PC-9 (cell line): Measurements from ENCODE around the gene SLC17A7. TPM values are rescaled to one million over a fixed set of nuclear protein-coding genes. Genes with fewer than 3 reads are reported as not detected.

ENCODE experiments used
- BruUV-seq: library from RNA; stranded (reverse); fragments of 400-500 nt; replicated peaks from 2 replicates; lab custom pipeline; 2021; lab: Mats Ljungman, UMichigan
- CTCF ChIA-PET: fragments of 300-600 bp; sonication (Branson Sonifier 250); formaldehyde crosslinking; loops from one replicate; lab custom pipeline; 2022; ENCODE audit warnings: antibody characterized with exemption; lab: Charles Lee
- POLR2A ChIA-PET: fragments of 300-600 bp; sonication (Branson Sonifier 250); formaldehyde crosslinking; loops from one replicate; lab custom pipeline; 2022; ENCODE audit warnings: antibody characterized with exemption; ENCODE audit not compliant: unreplicated experiment; lab: Charles Lee
- DNase-seq, 2 experiments: peaks; one replicate each; pipeline versions ENCODE4 v3.0.0 to v3.0.0-alpha.2; 2015 to 2022; ENCODE audit warnings: mixed read lengths in 1 of 2
- H2AFZ ChIP-seq: fragments of 200-600 bp; sonication (generic); 2 replicates; pipeline ENCODE4 v1.8.1; 2017; ENCODE audit warnings: antibody characterized with exemption
- H3F3A ChIP-seq: fragments of 200-600 bp; sonication (generic); 2 replicates; pipeline ENCODE4 v1.8.1; 2017; ENCODE audit warnings: antibody characterized with exemption, mild to moderate bottlenecking, low read depth; ENCODE audit not compliant: insufficient read depth
- H3K27ac ChIP-seq: fragments of 200-600 bp; sonication (generic); 2 replicates; pipeline ENCODE4 v1.6.1; 2016; ENCODE audit warnings: mixed run types
- H3K27me3 ChIP-seq: fragments of 200-600 bp; sonication (generic); 2 replicates; pipeline ENCODE4 v1.6.1; 2016; ENCODE audit warnings: low read depth, mixed run types; ENCODE audit not compliant: insufficient read depth
- H3K36me3 ChIP-seq: fragments of 200-600 bp; sonication (generic); 2 replicates; pipeline ENCODE4 v1.6.1; 2016; ENCODE audit warnings: low read depth, mixed run types
- H3K4me1 ChIP-seq: fragments of 200-600 bp; sonication (generic); replicated peaks from 2 replicates; pipeline ENCODE4 v1.6.1; 2016; ENCODE audit warnings: mixed run types; ENCODE audit not compliant: insufficient read depth
- H3K4me2 ChIP-seq: fragments of 200-600 bp; sonication (generic); 2 replicates; pipeline ENCODE4 v1.6.1; 2017; ENCODE audit warnings: mixed run types
- H3K4me3 ChIP-seq: fragments of 200-600 bp; sonication (generic); 2 replicates; pipeline ENCODE4 v1.6.1; 2016; ENCODE audit warnings: mixed run types
- H3K79me2 ChIP-seq: fragments of 200-600 bp; sonication (generic); 2 replicates; pipeline ENCODE4 v1.6.1; 2017; ENCODE audit warnings: low read depth, mixed run types
- H3K9me2 ChIP-seq: fragments of 200-600 bp; sonication (generic); 2 replicates; pipeline ENCODE4 v1.8.1; 2017; ENCODE audit warnings: mild to moderate bottlenecking; ENCODE audit not compliant: insufficient read depth
- H3K9me3 ChIP-seq: fragments of 200-600 bp; sonication (generic); 2 replicates; pipeline ENCODE4 v1.8.1; 2016; ENCODE audit warnings: low read depth; ENCODE audit not compliant: insufficient read depth
- H4K20me1 ChIP-seq: fragments of 200-600 bp; sonication (generic); 2 replicates; pipeline ENCODE4 v1.8.1; 2017; ENCODE audit not compliant: insufficient read depth
- EZH2 ChIP-seq: fragments of 200-600 bp; sonication (generic); IDR thresholded peaks from 2 replicates; pipeline ENCODE4 v1.8.0; 2017; ENCODE audit warnings: antibody characterized with exemption, low read depth
- intact Hi-C: fragments of 100-400 bp; cut with micrococcal nuclease; formaldehyde crosslinking; loops from one replicate; pipeline ENCODE4 v1.10.0; 2022; ENCODE audit not compliant: unreplicated experiment
- total RNA-seq: library from RNA; stranded (reverse); gene quantifications from 2 replicates; pipeline ENCODE4 v1.2.3, GENCODE V29; 2021
- TF ChIP-seq, protein P1 (sequence below): fragments of 200-600 bp; sonication (generic); conservative IDR thresholded peaks from 2 replicates; pipeline ENCODE4 v1.6.1; 2017; ENCODE audit warnings: mixed run types, antibody characterized with exemption, mild to moderate bottlenecking, moderate library complexity

The SLC17A7 gene
- total RNA-seq, 1 experiment from 2014 or later: 0.68 TPM

DNA sequence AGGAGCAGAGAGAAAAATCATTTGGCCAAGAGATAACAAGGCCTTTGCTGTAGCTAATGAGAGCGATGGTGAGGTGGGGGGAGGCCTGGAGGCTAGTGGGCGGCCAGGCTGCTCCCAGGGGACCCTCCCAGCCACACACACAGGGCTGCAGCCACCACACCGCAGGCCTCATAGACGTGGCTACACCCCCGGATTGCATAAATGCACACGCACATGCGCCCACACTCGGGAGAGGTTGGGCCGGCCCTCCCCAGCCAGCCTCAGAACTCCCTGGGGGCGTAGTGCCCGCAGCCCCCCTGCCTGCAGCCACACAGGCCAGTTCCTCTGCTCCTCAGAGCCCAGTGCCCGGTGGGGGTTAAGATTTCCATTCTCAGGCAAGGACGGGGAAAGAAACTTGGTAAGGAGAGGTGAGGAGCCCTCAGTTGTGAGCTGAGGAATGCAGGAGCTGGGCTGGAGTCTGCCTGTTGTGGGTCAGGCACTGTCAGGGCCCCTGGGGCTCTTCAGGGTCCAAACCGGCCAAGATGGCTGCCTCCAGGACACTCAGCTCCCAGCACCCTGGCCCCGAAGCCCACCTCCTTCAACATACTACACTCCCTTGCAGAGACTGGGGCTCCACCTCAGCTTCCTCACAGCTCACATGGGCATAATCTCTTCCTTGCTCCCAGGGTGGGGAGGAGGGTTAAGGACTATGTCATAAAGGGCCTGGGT is 26.1 kb downstream of the SLC17A7 start:
- Histone ChIP-seq H3K9me2 (no peaks in the 10 kb centered on the region), H3K27me3 (peaks cover 60% of the 10 kb centered on the region), H3K4me3 (no peak overlapping the region), H3K79me2 (no peaks in the 10 kb centered on the region), H3K9me3 (no peaks in the 10 kb centered on the region), H3K4me2 (no peak overlapping the region), H3K27ac (no peak overlapping the region), H4K20me1 (no peaks in the 10 kb centered on the region), H3K4me1 (no peaks in the 10 kb centered on the region), H3F3A (no peaks in the 10 kb centered on the region), H2AFZ (no peak overlapping the region), H3K36me3 (no peaks in the 10 kb centered on the region)
- ChIA-PET CTCF (no interaction called here), POLR2A (no interaction called here)
- no peak for TF ChIP-seq EZH2
- TF ChIP-seq, protein P1, sequence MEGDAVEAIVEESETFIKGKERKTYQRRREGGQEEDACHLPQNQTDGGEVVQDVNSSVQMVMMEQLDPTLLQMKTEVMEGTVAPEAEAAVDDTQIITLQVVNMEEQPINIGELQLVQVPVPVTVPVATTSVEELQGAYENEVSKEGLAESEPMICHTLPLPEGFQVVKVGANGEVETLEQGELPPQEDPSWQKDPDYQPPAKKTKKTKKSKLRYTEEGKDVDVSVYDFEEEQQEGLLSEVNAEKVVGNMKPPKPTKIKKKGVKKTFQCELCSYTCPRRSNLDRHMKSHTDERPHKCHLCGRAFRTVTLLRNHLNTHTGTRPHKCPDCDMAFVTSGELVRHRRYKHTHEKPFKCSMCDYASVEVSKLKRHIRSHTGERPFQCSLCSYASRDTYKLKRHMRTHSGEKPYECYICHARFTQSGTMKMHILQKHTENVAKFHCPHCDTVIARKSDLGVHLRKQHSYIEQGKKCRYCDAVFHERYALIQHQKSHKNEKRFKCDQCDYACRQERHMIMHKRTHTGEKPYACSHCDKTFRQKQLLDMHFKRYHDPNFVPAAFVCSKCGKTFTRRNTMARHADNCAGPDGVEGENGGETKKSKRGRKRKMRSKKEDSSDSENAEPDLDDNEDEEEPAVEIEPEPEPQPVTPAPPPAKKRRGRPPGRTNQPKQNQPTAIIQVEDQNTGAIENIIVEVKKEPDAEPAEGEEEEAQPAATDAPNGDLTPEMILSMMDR: no peak
- no TSS peak for BruUV-seq
- intact Hi-C loops: no loop called here
- no peak for DNase-seq

DNA sequence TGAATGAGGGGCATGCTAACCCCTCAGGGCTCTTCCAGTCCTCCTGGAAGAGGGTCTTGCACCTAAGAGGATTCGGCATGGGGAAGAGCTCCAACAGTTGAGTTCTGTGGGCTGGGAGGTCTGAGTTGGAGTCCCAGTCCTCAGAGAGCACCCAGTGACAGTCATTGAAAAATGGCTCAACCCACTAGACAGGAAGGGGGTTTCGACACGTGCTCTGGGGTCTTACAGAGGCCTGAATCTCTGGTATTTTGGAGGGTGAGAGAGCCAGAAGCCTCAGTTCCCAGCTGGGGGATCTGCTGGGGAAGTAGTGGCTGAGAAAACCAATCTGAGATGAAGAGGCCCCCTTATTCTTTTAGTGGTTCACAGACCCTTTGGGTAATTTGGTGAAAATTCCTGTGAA is 27.1 kb downstream of the SLC17A7 start:
- Histone ChIP-seq H4K20me1 (no peaks in the 10 kb centered on the region), H3K9me3 (no peaks in the 10 kb centered on the region), H3K27ac (no peak overlapping the region), H3K9me2 (no peaks in the 10 kb centered on the region), H3K27me3 (peaks cover 50% of the 10 kb centered on the region), H2AFZ (no peak overlapping the region), H3K36me3 (no peaks in the 10 kb centered on the region), H3K4me3 (no peak overlapping the region), H3K79me2 (no peaks in the 10 kb centered on the region), H3K4me2 (no peak overlapping the region), H3K4me1 (no peaks in the 10 kb centered on the region), H3F3A (no peaks in the 10 kb centered on the region)
- intact Hi-C loops: no loop called here
- no TSS peak for BruUV-seq
- CTCF ChIA-PET: no interaction called here
- POLR2A ChIA-PET: no interaction called here
- TF ChIP-seq, protein P1: no peak
- no peak for TF ChIP-seq EZH2
- no peak for DNase-seq

DNA sequence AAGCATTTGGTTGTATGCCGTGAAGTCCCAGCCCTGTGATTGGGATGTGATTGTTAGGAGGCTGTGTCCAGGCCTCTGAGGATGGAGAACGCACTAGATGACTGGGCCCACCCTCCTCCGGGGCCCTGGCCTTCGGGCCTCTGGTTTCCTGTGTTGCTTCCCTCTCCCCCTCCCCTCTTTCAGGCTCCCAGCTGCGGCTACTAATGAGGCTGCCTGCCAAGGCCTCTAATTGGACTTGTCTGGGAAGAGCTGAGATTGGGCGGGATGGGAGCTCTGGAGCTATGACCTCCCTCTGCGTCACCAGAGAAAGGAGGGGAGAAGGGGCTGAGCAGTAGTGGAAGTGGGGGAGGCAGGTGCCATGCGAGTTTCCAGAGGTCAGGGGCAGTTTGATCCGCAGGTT is 28.0 kb downstream of the SLC17A7 start:
- no peaks in the 10 kb centered on the region for H3K4me1 ChIP-seq
- H3K27ac ChIP-seq: no peak overlapping the region
- intact Hi-C loops: no loop called here
- BruUV-seq: no TSS peak
- no peak overlapping the region for H2AFZ ChIP-seq
- H3K9me2 ChIP-seq: no peaks in the 10 kb centered on the region
- no peaks in the 10 kb centered on the region for H4K20me1 ChIP-seq
- H3K36me3 ChIP-seq: no peaks in the 10 kb centered on the region
- no peaks in the 10 kb centered on the region for H3K79me2 ChIP-seq
- no peak overlapping the region for H3K4me2 ChIP-seq
- CTCF ChIA-PET: interaction anchor here (0.7 kb wide), 1 partner anchor 32 kb away, joined by 5 read pairs; no protein-coding TSS in a partner anchor
- DNase-seq: no peak
- POLR2A ChIA-PET: no interaction called here
- TF ChIP-seq EZH2: no peak
- TF ChIP-seq, protein P1: no peak
- no peaks in the 10 kb centered on the region for H3K9me3 ChIP-seq
- no peaks in the 10 kb centered on the region for H3F3A ChIP-seq
- peaks cover 40% of the 10 kb centered on the region for H3K27me3 ChIP-seq
- H3K4me3 ChIP-seq: no peak overlapping the region
